Stomach (tissue), 9 donors: Measurements from ENCODE around the gene MGAT4A. TPM values are rescaled to one million over a fixed set of nuclear protein-coding genes. Genes with fewer than 3 reads are reported as not detected.
"Not testable (repeated sequence)": the region's sequence is repeated elsewhere in the genome, so short reads cannot be mapped to it uniquely, and the experiment has no call there.

Source experiments
- DNase-seq, 2 donors: peaks; one replicate each; pipeline versions ENCODE4 v3.0.0 to v3.0.0-alpha.2; 2013 to 2019
- H3K27ac ChIP-seq, 5 donors: fragments of 200-600 bp in 4 of 5; sonication (generic) in 4 of 5; one replicate each; pipeline ENCODE4 v1.5.1; 2013 to 2019; ENCODE audit warnings: mild to moderate bottlenecking in 1 of 5, moderate library complexity in 1 of 5
- H3K27me3 ChIP-seq, 3 donors: fragments of 200-600 bp; sonication (generic); one replicate each; pipeline ENCODE4 v1.5.1; 2017 to 2019; ENCODE audit warnings: mixed run types in 1 of 3
- H3K36me3 ChIP-seq, 4 donors: fragments of 200-600 bp; sonication (generic); 1 replicate in 3 of 4; 2 replicates in 1 of 4; pipeline ENCODE4 v1.5.1; 2016 to 2019
- H3K4me1 ChIP-seq, 4 donors: fragments of 200-600 bp; sonication (generic); one replicate each; pipeline ENCODE4 v1.5.1; 2016 to 2019
- H3K4me3 ChIP-seq, 4 donors: fragments of 200-600 bp; sonication (generic) in 3 of 4; one replicate each; pipeline ENCODE4 v1.5.1; 2016 to 2019; ENCODE audit warnings: mild to moderate bottlenecking in 1 of 4
- H3K9me3 ChIP-seq, 4 donors: fragments of 200-600 bp; sonication (generic); one replicate each; pipeline ENCODE4 v1.5.1; 2016 to 2019
- CTCF ChIP-seq, 7 experiments: fragments of 450-650 bp in 4 of 7; fragments of 200-600 bp in 3 of 7; sonication (generic) in 3 of 7; IDR thresholded peaks; one replicate each; pipeline ENCODE4 v1.5.1; 2016 to 2019; ENCODE audit warnings: antibody characterized with exemption in 7 of 7, control low read depth in 2 of 7, mild to moderate bottlenecking in 1 of 7
- EP300 ChIP-seq: sonication (generic); formaldehyde crosslinking; IDR thresholded peaks from one replicate; pipeline ENCODE4 v1.6.1; 2017; ENCODE audit warnings: antibody characterized with exemption
- POLR2A ChIP-seq, 4 donors: fragments of 450-650 bp; IDR thresholded peaks; one replicate each; pipeline ENCODE4 v1.6.1; 2016; ENCODE audit warnings: antibody characterized with exemption in 4 of 4, control low read depth in 2 of 4, mild to moderate bottlenecking in 1 of 4, moderate library complexity in 1 of 4
- POLR2AphosphoS5 ChIP-seq, 3 donors: sonication (generic); formaldehyde crosslinking; IDR thresholded peaks; one replicate each; pipeline ENCODE4 v1.6.1; 2016; ENCODE audit warnings: antibody characterized with exemption in 3 of 3
- WGBS, 5 donors: extraction: QIAGEN DNeasy Blood & Tissue Kit in 3 of 5; methylation state at CpG; one replicate each; pipeline versions ENCODE4 v1.1.5 to v1.1.7; 2013 to 2018; 5-methylcytosine and 5-hydroxymethylcytosine counted together
- intact Hi-C: fragments of 100-400 bp; cut with DNase I; formaldehyde crosslinking; loops from one replicate; pipeline ENCODE4 v1.15.1; 2023; ENCODE audit warnings: low total_unique reads
- polyA plus RNA-seq, 3 donors: library from polyadenylated mRNA; stranded (reverse); fragments of 200-250 nt; gene quantifications; one replicate each; pipeline ENCODE4 v1.2.3, GENCODE V29; 2013
- total RNA-seq, 5 donors: library from RNA; depleted of rRNA; stranded (reverse); fragments of >200 nt; gene quantifications; one replicate each; pipeline versions ENCODE4 v1.1.0 to v1.2.3, GENCODE V29; 2014 to 2016
- donor health status: healthy with polysubstance abuse.
- donor health status: Bipolar disorder and iron deficiency.
- donor health status: healthy.

MGAT4A gene
- total and polyA plus RNA-seq, 8 donors = 4.8 to 81.1 (median 11.8) TPM

- WGBS, 5 donors = 89 to 97% (median 93%) methylated on average over 1 of the region's 1 CpG
- H3K27me3 ChIP-seq = no peaks in the 10 kb centered on the region
- H3K9me3 ChIP-seq = no peaks in the 10 kb centered on the region
- no peak overlapping the region for H3K4me3 ChIP-seq
- H3K27ac ChIP-seq = no peak overlapping the region
- DNase-seq = no peak
- H3K4me1 ChIP-seq = peaks cover 0 to 8% (median 0%) of the 10 kb centered on the region in 4 donors
- peaks cover 34 to 78% (median 75%) of the 10 kb centered on the region in 4 donors for H3K36me3 ChIP-seq
- intact Hi-C loops = no loop called here
- TF ChIP-seq POLR2A (IDR thresholded peaks at IDR 0.05) = no peak
- TF ChIP-seq EP300 = no peak
- TF ChIP-seq CTCF (IDR thresholded peaks at IDR 0.05) = no peak
- TF ChIP-seq POLR2AphosphoS5 (IDR thresholded peaks at IDR 0.05) = no peak
Observed at GRCh38 chr2:98598781-98599428, 132.0 kb downstream of the MGAT4A start.

- WGBS, 5 donors = 88 to 100% (median 91%) methylated on average over 2 to 4 of the region's 4 CpGs
Observed at GRCh38 chr2:98594665-98595064, 136.3 kb downstream of the MGAT4A start.

GRCh38 chr2:98592565-98592964 lies 138.4 kb downstream of the MGAT4A start:
- no peaks in the 10 kb centered on the region for H3K27me3 ChIP-seq
- no peaks in the 10 kb centered on the region for H3K9me3 ChIP-seq
- peaks cover 2 to 49% (median 44%) of the 10 kb centered on the region in 4 donors for H3K36me3 ChIP-seq
- H3K27ac ChIP-seq = no peak overlapping the region
- DNase-seq = no peak
- H3K4me3 ChIP-seq = no peak overlapping the region
- intact Hi-C loops = no loop called here
- H3K4me1 ChIP-seq = no peaks in the 10 kb centered on the region
- TF ChIP-seq EP300 (no peak), POLR2AphosphoS5 (IDR thresholded peaks at IDR 0.05) (no peak), CTCF (IDR thresholded peaks at IDR 0.05) (no peak), POLR2A (IDR thresholded peaks at IDR 0.05) (no peak)
- 93 to 99% (median 96%) methylated on average over 6 to 8 of the region's 8 CpGs for WGBS, 5 donors

More at GRCh38 chr2:98594665-98595064, 136.3 kb downstream of the MGAT4A start:
- H3K27me3 ChIP-seq, DNase-seq, H3K4me1 ChIP-seq, intact Hi-C loops, H3K9me3 ChIP-seq, H3K4me3 ChIP-seq, H3K27ac ChIP-seq: not testable (repeated sequence)
- H3K36me3 ChIP-seq = peaks cover 10 to 61% (median 54%) of the 10 kb centered on the region in 4 donors

- no peak for DNase-seq
- Histone ChIP-seq H3K4me3 (no peak overlapping the region), H3K9me3 (no peaks in the 10 kb centered on the region), H3K4me1 (no peaks in the 10 kb centered on the region), H3K36me3 (peaks cover 2 to 68% (median 48%) of the 10 kb centered on the region in 4 donors), H3K27ac (no peak overlapping the region), H3K27me3 (no peaks in the 10 kb centered on the region)
- intact Hi-C loops = no loop called here
- TF ChIP-seq CTCF (IDR thresholded peaks at IDR 0.05) (no peak), POLR2AphosphoS5 (IDR thresholded peaks at IDR 0.05) (no peak), EP300 (no peak), POLR2A (IDR thresholded peaks at IDR 0.05) (no peak)
- 95 to 100% (median 98%) methylated on average over 4 of the region's 4 CpGs for WGBS, 5 donors
Observed at GRCh38 chr2:98589489-98589888, 141.4 kb downstream of the MGAT4A start.

GRCh38 chr2:98588880-98589431 lies 142.0 kb downstream of the MGAT4A start:
- 83 to 92% (median 88%) methylated on average over 4 of the region's 4 CpGs for WGBS, 5 donors
- Histone ChIP-seq H3K27me3 (no peaks in the 10 kb centered on the region), H3K36me3 (peaks cover 2 to 73% (median 54%) of the 10 kb centered on the region in 4 donors), H3K27ac (no peak overlapping the region), H3K4me1 (no peaks in the 10 kb centered on the region), H3K4me3 (no peak overlapping the region), H3K9me3 (no peaks in the 10 kb centered on the region)
- intact Hi-C loops = no loop called here
- no peak for DNase-seq
- TF ChIP-seq EP300 = no peak
- no peak for TF ChIP-seq POLR2A (IDR thresholded peaks at IDR 0.05)
- TF ChIP-seq POLR2AphosphoS5 (IDR thresholded peaks at IDR 0.05) = no peak
- TF ChIP-seq CTCF (IDR thresholded peaks at IDR 0.05) = no peak
